MM.1S (cell line): ENCODE results near the gene CDKL2.

Experiments
- CTCF ChIP-seq: fragments of 300-600 bp; sonication (generic); IDR thresholded peaks from 2 replicates; pipeline ENCODE4 v1.5.1; 2016; ENCODE audit warnings: antibody characterized with exemption, low read length, mixed read lengths
- EZH2phosphoT487 ChIP-seq: fragments of 300-600 bp; sonication (generic); IDR thresholded peaks from 2 replicates; pipeline ENCODE4 v1.6.1; 2018; ENCODE audit warnings: antibody characterized with exemption, low read length

- TF ChIP-seq CTCF (no peak), EZH2phosphoT487 (no peak)
These were observed 24.4 kb downstream of the CDKL2 start for GRCh38 chr4:75605928-75606327.
